T-cell (primary cell): ENCODE data around the gene NHSL2. TPM values are rescaled to one million over a fixed set of nuclear protein-coding genes. Genes with fewer than 3 reads are reported as not detected.

Experiments
- ATAC-seq, 4 experiments: fragments of 200-7000 bp in 3 of 4; fragments of 150-1000 bp in 1 of 4; cut with Tn5 transposase; replicated peaks in 1 of 4; 1 replicate in 3 of 4; 2 replicates in 1 of 4; pipeline ENCODE4 v1.10.0; 2021; ENCODE audit warnings: moderate library complexity in 3 of 4, mild to moderate bottlenecking in 2 of 4, moderate number of reproducible peaks in 1 of 4
- CTCF ChIA-PET, 2 donors: fragments of 300-600 bp; sonication (Branson Sonifier 250); formaldehyde crosslinking; loops; one replicate each; lab custom pipeline; 2022; ENCODE audit warnings: antibody characterized with exemption in 2 of 2; lab: Charles Lee
- POLR2A ChIA-PET, 2 donors: fragments of 300-600 bp; sonication (Branson Sonifier 250); formaldehyde crosslinking; loops; one replicate each; lab custom pipeline; 2022; ENCODE audit warnings: antibody characterized with exemption in 2 of 2; lab: Charles Lee
- DNase-seq, 35 experiments: peaks; one replicate each; pipeline versions ENCODE4 v3.0.0 to v3.0.0-alpha.2; 2013 to 2023
- H3K27ac ChIP-seq: one replicate; pipeline ENCODE4 v1.5.1; 2013; ENCODE audit warnings: low read length
- H3K27me3 ChIP-seq, 2 experiments: replicated peaks in 1 of 2; 1 replicate in 1 of 2; 2 replicates in 1 of 2; pipeline versions ENCODE4 v1.6.1 to v1.7.0; 2013; ENCODE audit warnings: low read length in 1 of 2, mixed read lengths in 1 of 2; ENCODE audit not compliant: control insufficient read depth in 2 of 2, insufficient read depth in 2 of 2; ENCODE audit errors: extremely low read depth in 1 of 2
- H3K36me3 ChIP-seq, 2 donors: 1 replicate in 1 of 2; 2 replicates in 1 of 2; pipeline versions ENCODE4 v1.6.1 to v1.7.0; 2013; ENCODE audit warnings: low read length in 1 of 2; ENCODE audit not compliant: control insufficient read depth in 2 of 2, insufficient read depth in 1 of 2; ENCODE audit errors: extremely low read depth in 1 of 2
- H3K4me1 ChIP-seq, 2 experiments: 1 replicate in 1 of 2; 2 replicates in 1 of 2; pipeline versions ENCODE4 v1.6.1 to v1.7.0; 2013; ENCODE audit warnings: low read length in 2 of 2, mixed read lengths in 1 of 2; ENCODE audit not compliant: insufficient read depth in 2 of 2, control insufficient read depth in 1 of 2; ENCODE audit errors: extremely low read depth in 1 of 2
- H3K4me3 ChIP-seq, 2 donors: 1 replicate in 1 of 2; 2 replicates in 1 of 2; pipeline versions ENCODE4 v1.5.1 to v1.7.0; 2013; ENCODE audit warnings: mild to moderate bottlenecking in 2 of 2, low read length in 1 of 2, moderate library complexity in 1 of 2; ENCODE audit not compliant: control insufficient read depth in 1 of 2; ENCODE audit errors: extremely low read depth in 1 of 2
- H3K9me3 ChIP-seq: 2 replicates; pipeline ENCODE4 v1.7.0; 2013
- H3K27ac Mint-ChIP-seq, 2 donors: one replicate each; pipeline ENCODE4 v1.8.0; 2020 to 2021; ENCODE audit warnings: mild to moderate bottlenecking in 2 of 2, mixed read lengths in 2 of 2
- H3K27me3 Mint-ChIP-seq, 2 donors: one replicate each; pipeline ENCODE4 v1.8.0; 2021 to 2022; ENCODE audit warnings: mixed read lengths in 2 of 2
- H3K36me3 Mint-ChIP-seq: one replicate; pipeline ENCODE4 v1.8.0; 2021; ENCODE audit warnings: mixed read lengths
- H3K4me1 Mint-ChIP-seq, 3 donors: one replicate each; pipeline ENCODE4 v1.8.0; 2020 to 2022; ENCODE audit warnings: mixed read lengths in 3 of 3, mild to moderate bottlenecking in 1 of 3
- H3K4me3 Mint-ChIP-seq, 3 donors: one replicate each; pipeline ENCODE4 v1.8.0; 2020 to 2022; ENCODE audit warnings: mild to moderate bottlenecking in 3 of 3, mixed read lengths in 3 of 3, moderate library complexity in 3 of 3
- H3K9me3 Mint-ChIP-seq, 3 donors: one replicate each; pipeline ENCODE4 v1.8.0; 2020 to 2022; ENCODE audit warnings: mixed read lengths in 3 of 3
- WGBS: methylation state at CpG from one replicate; pipeline ENCODE4 v1.1.5; 2013; ENCODE audit warnings: missing lambda C conversion rate; ENCODE audit not compliant: insufficient coverage; 5-methylcytosine and 5-hydroxymethylcytosine counted together
- total RNA-seq, 35 experiments: library from RNA in 6 of 35; stranded (reverse) in 6 of 35; fragments of 120-200 nt in 1 of 35; gene quantifications; one replicate each; pipeline versions ENCODE4 v1.2.1 to v1.2.4 and lab custom pipeline; 2013 to 2026

Gene NHSL2
- total RNA-seq, 5 donors from 2014 or later (not counting 1 experiment from before 2014, with no cell fraction given): 3.3 to 11.7 (median 8.1) TPM

DNA sequence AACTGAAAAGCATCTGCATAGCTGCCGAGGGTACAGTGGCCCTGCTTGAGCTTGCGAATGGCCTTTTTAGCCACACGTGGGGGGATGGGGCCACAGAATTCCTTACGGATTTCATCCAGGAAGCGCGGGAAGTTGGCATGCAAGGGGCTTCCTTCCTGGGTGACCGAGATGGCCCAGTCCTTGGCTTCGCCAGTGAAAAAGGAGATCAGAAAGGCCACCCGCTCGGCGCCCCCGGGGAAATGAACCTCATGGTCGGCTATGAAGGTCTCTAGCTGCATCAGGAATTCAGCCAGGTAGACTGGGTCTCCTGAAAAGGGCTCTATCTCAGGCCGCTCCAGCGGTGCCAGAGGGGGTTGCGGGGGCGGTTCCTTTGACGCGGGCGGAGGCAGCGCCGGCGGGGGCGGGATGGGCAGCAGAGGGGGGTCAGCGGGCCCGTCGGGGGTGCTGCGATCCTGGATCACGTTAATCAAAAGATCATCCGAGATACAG, 220.2 kb downstream of the NHSL2 start:
- peak overlapping the region in 1 of 2 donors; percentile 46 for H3K4me3 ChIP-seq
- CTCF ChIA-PET: interaction anchor here in 1 of 2 donors (1.4 kb wide), 1 partner anchor 107 kb away, joined by 3 read pairs; no protein-coding TSS in a partner anchor
- peaks cover 16 to 31% of the 10 kb centered on the region in 2 donors for H3K27me3 Mint-ChIP-seq
- ATAC-seq (no peak), DNase-seq (no peak)
- no peak overlapping the region for H3K27ac ChIP-seq
- peaks cover 0 to 21% of the 10 kb centered on the region in 2 experiments for H3K27me3 ChIP-seq
- WGBS: 42% methylated on average over 19 of the region's 30 CpGs
- H3K36me3 ChIP-seq: no peaks in the 10 kb centered on the region
- POLR2A ChIA-PET: interaction anchor here in 1 of 2 donors (0.7 kb wide), 1 partner anchor 29 kb away, joined by 3 read pairs; no protein-coding TSS in a partner anchor
- no peaks in the 10 kb centered on the region for H3K9me3 ChIP-seq
- H3K4me1 ChIP-seq: peaks cover 0 to 31% of the 10 kb centered on the region in 2 experiments
- H3K36me3 Mint-ChIP-seq: peaks cover 3% of the 10 kb centered on the region
- H3K9me3 Mint-ChIP-seq: no peaks in the 10 kb centered on the region
- H3K4me1 Mint-ChIP-seq: peaks cover 14 to 31% (median 18%) of the 10 kb centered on the region in 3 donors
- no peak overlapping the region for H3K27ac Mint-ChIP-seq
- H3K4me3 Mint-ChIP-seq: peak overlapping the region; percentile 62 to 69 (median 69)

DNA sequence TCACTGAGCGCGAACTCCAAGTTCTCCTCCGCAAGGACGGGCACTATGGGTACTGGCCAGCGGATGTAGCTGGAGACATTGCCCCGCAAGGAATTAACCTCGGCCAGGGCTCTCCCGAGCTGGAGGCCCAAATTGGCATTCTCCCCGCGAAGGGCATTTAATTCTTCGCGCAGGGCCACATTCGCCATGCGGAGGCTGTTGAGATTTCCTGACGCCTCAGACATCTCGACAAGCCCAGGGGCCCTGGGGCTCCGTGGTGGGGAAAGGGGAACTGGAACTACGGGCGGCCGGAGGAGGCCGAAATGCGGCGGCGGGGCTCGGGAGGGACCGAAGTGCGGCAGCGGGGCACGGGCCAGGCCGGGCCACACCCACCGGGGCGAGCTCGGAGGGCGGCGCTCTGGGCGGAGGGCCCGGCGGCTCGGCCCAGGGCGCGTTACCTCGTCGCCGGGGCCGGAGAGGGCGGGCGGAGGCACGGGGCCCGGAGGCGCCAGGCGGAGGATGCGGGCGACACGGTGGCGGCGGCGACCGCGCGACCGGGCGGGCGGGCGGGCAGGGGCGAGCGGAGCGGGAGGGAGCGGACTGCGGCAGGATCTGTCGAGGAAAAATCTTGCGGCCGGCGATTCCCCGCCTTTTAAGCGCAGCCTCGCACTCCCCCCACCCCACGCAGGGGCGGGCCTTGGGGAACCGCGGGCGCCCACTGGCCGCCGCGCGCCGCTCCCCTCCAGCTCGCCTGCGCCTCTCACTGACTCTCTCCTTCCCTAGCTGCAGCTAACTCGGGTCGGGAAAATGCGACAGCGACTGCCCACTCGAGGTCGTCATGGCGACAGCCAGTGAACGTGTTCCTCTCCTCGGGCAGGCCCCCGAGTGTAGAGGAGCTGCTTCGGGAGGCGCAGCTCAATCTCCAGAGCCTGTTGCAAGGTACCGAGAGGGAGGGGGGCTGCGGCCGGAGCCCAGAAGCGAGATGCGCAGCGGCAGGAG, 221.0 kb downstream of the NHSL2 start, which contains the start of gene RTL5:
Gene RTL5, minus strand, starts transcription at position 599 of the 978 bp plus-strand sequence.
- ChIA-PET POLR2A (interaction anchor here in 1 of 2 donors (0.7 to 1.2 kb wide), 2 partner anchors 10 to 30 kb away, joined by 3 to 5 read pairs; no protein-coding TSS in a partner anchor), CTCF (interaction anchor here in 1 of 2 donors (1.3 kb wide), 1 partner anchor 139 kb away, joined by 5 read pairs; no protein-coding TSS in a partner anchor)
- H3K27ac Mint-ChIP-seq: peak within 1 kb of the TSS; percentile 61 to 79
- H3K9me3 ChIP-seq: no peaks in the 10 kb centered on the region
- H3K4me3 ChIP-seq: peak within 1 kb of the TSS; percentile 38 to 46
- H3K27me3 ChIP-seq: peaks cover 0 to 21% of the 10 kb centered on the region in 2 experiments
- H3K36me3 ChIP-seq: no peaks in the 10 kb centered on the region
- ATAC-seq (peak; percentile 65 to 84 (median 74)), DNase-seq (peak in 27 of 35 experiments; percentile 4 to 68 (median 29))
- peaks cover 0 to 23% of the 10 kb centered on the region in 2 experiments for H3K4me1 ChIP-seq
- peaks cover 3% of the 10 kb centered on the region for H3K36me3 Mint-ChIP-seq
- H3K4me1 Mint-ChIP-seq: peaks cover 14 to 27% (median 14%) of the 10 kb centered on the region in 3 donors
- peaks cover 16 to 35% of the 10 kb centered on the region in 2 donors for H3K27me3 Mint-ChIP-seq
- 0% methylated on average over 34 of the region's 106 CpGs for WGBS
- H3K27ac ChIP-seq: no peak within 1 kb of the TSS
- peak within 1 kb of the TSS; percentile 62 to 81 (median 77) for H3K4me3 Mint-ChIP-seq
- no peaks in the 10 kb centered on the region for H3K9me3 Mint-ChIP-seq

GRCh38 chrX:72132456-72132855, 221.8 kb downstream of the NHSL2 start:
- ChIA-PET CTCF (interaction anchor here in 1 of 2 donors (1.3 kb wide), 1 partner anchor 140 kb away, joined by 5 read pairs; no protein-coding TSS in a partner anchor), POLR2A (interaction anchor here in 1 of 2 donors (1.2 kb wide), 1 partner anchor 9 kb away, joined by 5 read pairs; no protein-coding TSS in a partner anchor)
- Histone ChIP-seq H3K4me1 (peaks cover 0 to 18% of the 10 kb centered on the region in 2 experiments), H3K4me3 (peak overlapping the region; percentile 38 to 40), H3K27me3 (peaks cover 0 to 21% of the 10 kb centered on the region in 2 experiments), H3K36me3 (no peaks in the 10 kb centered on the region), H3K27ac (no peak overlapping the region), H3K9me3 (no peaks in the 10 kb centered on the region)
- H3K9me3 Mint-ChIP-seq: no peaks in the 10 kb centered on the region
- DNase-seq (no peak), ATAC-seq (no peak)
- no peak overlapping the region for H3K27ac Mint-ChIP-seq
- peaks cover 16 to 35% of the 10 kb centered on the region in 2 donors for H3K27me3 Mint-ChIP-seq
- WGBS: no CpG with 5 or more reads among the region's 3 CpGs
- peak overlapping the region; percentile 62 to 81 (median 77) for H3K4me3 Mint-ChIP-seq
- H3K36me3 Mint-ChIP-seq: peaks cover 3% of the 10 kb centered on the region
- peaks cover 11 to 24% (median 14%) of the 10 kb centered on the region in 3 donors for H3K4me1 Mint-ChIP-seq

DNA sequence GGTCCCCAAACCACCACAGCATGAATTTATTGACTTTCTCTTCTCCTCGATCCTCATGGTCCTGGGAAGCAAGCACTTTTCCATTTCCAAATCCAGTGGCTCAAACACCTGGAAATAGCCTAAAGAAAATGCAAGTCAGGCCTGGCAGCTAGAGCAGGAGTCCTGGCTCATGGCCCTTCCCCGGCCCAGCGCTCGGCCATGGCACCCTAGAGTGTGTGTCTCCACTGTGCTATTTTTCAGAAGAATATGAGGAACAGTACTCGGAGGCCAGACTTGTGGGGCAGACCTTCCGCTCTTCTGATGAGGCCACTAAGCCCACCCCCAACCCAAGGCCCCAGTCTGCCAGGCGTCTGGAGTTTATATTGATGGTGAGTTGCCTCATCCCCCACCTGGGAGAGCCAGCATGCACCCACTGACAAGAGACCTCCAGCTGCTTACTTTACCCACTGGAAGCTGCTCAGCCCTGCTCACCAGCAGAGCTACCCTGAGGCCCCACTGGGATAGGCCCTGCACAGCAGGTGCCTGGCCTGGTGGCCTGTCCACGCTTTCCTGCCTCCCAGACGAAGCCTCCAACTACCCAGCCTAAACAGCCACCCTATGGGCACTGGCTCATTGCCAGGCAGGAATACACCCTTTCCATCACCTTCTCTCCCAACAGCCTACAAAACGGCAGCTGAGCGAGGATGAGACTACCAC, 223.4 kb downstream of the NHSL2 start:
- H3K27ac ChIP-seq: no peak overlapping the region
- POLR2A ChIA-PET: no interaction called here
- ATAC-seq (no peak), DNase-seq (no peak)
- CTCF ChIA-PET: no interaction called here
- no peaks in the 10 kb centered on the region for H3K36me3 ChIP-seq
- peaks cover 3% of the 10 kb centered on the region for H3K36me3 Mint-ChIP-seq
- H3K4me3 ChIP-seq: no peak overlapping the region
- no peaks in the 10 kb centered on the region for H3K9me3 Mint-ChIP-seq
- no peak overlapping the region for H3K27ac Mint-ChIP-seq
- peaks cover 8 to 19% (median 13%) of the 10 kb centered on the region in 3 donors for H3K4me1 Mint-ChIP-seq
- 90% methylated on average over 2 of the region's 11 CpGs for WGBS
- peaks cover 0 to 18% of the 10 kb centered on the region in 2 experiments for H3K4me1 ChIP-seq
- no peak overlapping the region for H3K4me3 Mint-ChIP-seq
- peaks cover 0 to 21% of the 10 kb centered on the region in 2 experiments for H3K27me3 ChIP-seq
- peaks cover 16 to 35% of the 10 kb centered on the region in 2 donors for H3K27me3 Mint-ChIP-seq
- H3K9me3 ChIP-seq: no peaks in the 10 kb centered on the region

DNA sequence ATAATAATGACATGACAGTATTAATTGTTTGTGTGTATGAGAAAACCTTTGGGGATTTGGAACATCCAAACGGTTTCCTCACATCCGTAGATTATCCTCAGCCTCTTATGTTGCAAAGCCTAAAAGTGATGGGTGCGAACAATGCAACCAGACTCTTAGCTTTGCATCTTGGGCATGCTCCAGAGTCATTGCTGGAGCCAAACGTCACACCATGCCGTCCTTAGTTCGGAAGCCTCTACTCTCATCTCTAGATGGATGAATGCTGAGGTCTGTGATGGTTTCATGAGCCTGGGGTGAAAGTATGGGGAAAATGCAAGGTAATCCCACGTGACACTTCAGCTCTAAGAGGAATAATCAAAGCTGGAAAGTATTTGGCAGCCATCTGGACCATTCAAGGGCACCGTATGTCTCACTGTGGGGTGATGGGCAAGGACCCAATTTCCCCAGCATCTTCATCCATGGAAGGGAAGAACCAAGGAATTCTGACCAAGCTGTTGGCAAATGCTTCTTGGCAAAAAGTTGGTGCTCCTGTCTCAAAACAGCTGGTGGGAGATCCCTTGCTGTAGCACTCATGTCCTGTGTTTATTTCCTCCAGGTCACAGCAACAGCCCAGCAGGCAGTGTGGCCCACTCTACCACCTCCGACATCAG, 227.3 kb downstream of the NHSL2 start:
- Mint-ChIP-seq H3K27ac (no peak overlapping the region), H3K4me3 (no peak overlapping the region), H3K27me3 (peaks cover 8 to 26% of the 10 kb centered on the region in 2 donors), H3K36me3 (peaks cover 5% of the 10 kb centered on the region), H3K4me1 (peaks cover 10 to 28% (median 11%) of the 10 kb centered on the region in 3 donors), H3K9me3 (no peaks in the 10 kb centered on the region)
- no CpG with 5 or more reads among the region's 9 CpGs for WGBS
- no peak overlapping the region for H3K4me3 ChIP-seq
- ChIA-PET POLR2A (no interaction called here), CTCF (no interaction called here)
- H3K36me3 ChIP-seq: peaks cover 0 to 2% of the 10 kb centered on the region in 2 donors
- H3K4me1 ChIP-seq: peaks cover 0 to 8% of the 10 kb centered on the region in 2 experiments
- no peaks in the 10 kb centered on the region for H3K9me3 ChIP-seq
- no peaks in the 10 kb centered on the region for H3K27me3 ChIP-seq
- no peak for DNase-seq
- ATAC-seq: no peak
- H3K27ac ChIP-seq: no peak overlapping the region
